Suppressor macrophage (primary cell): ENCODE data around the gene PCBP3.
"Not testable (repeated sequence)": the region's sequence is repeated elsewhere in the genome, so short reads cannot be mapped to it uniquely, and the experiment has no call there.

ENCODE experiments used
- DNase-seq, 4 experiments: peaks; one replicate each; pipeline ENCODE4 v3.0.0-alpha.2; 2020 to 2022

Gene PCBP3

DNA sequence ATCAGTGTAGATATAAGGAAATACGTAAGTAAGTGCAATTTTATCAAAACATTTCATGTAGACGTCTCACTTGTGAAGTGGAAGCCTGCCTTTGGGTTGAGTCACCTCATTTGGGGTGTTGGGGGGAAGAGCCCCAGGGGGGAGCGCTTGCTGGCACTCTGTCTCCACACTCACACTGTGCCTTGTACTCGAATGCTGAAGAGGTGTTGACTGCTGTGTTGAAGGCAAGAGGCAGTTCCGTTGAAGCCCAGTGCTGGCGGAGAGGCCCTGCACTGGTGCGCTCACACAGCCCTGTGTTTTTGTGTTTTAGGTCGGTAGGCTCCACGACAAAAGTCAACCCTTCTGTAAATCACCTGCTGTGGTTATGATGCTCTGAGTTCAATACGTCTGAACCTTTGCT, 206.1 kb downstream of the PCBP3 start:
- no peak for DNase-seq

GRCh38 chr21:45850181-45850580, 206.7 kb downstream of the PCBP3 start:
- DNase-seq = no peak

- DNase-seq = not testable (repeated sequence)
Observed at GRCh38 chr21:45852386-45852785, 208.9 kb downstream of the PCBP3 start.

DNA sequence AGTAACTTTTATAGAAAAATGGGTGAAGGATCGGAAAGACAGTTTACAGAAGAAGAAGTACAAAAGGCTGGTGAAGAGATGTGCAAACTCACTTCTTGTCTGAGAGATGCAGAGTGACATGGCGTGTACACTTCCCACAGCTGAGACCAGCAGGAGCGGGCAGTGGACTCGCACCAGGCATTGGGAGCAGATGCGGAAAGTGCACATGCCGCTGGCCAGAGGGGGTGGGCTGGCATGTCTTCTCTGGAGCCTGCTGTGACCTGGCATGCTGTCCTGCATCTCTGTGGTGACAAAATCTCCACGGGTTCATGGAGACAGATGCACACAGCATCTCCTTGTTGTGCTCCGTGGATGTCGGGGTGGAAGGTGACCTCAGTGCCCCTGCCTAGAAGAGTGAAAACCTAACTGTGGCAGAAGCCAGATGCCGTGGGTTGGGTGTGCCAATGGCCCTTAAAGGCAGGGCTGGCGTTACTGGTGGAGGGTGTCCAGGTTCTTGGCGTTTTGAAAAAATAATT, 209.4 kb downstream of the PCBP3 start:
- no peak for DNase-seq

GRCh38 chr21:45853703-45854342, 210.3 kb downstream of the PCBP3 start:
- DNase-seq = no peak

GRCh38 chr21:45854690-45855247, 211.2 kb downstream of the PCBP3 start:
- DNase-seq = no peak

- DNase-seq = no peak
Observed at GRCh38 chr21:45855248-45855811, 211.8 kb downstream of the PCBP3 start.

- no peak for DNase-seq
Observed at GRCh38 chr21:45856442-45856841, 212.9 kb downstream of the PCBP3 start.

GRCh38 chr21:45856906-45857305, 213.4 kb downstream of the PCBP3 start:
- DNase-seq = no peak

DNA sequence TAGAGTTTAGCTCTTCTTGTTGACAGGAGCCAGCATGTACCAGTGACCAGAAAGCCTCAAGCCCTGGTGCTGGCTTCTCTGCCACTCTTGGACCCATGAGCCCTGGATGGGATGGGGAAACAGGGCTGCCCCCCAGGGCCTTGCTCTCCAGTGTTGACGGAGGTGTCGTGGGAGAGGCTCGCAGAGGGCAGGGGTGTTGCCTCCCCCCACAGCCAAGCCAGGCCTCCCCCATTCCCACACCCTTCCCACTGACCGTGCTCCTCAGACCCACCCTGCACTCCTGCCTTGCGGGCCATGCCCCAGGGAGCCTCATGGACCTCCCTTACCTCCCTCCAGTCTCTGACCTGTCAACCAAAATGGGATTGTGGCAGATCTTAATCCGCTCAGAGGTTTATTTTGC, 214.2 kb downstream of the PCBP3 start:
- no peak for DNase-seq

GRCh38 chr21:45858180-45858579, 214.7 kb downstream of the PCBP3 start:
- DNase-seq = no peak

DNA sequence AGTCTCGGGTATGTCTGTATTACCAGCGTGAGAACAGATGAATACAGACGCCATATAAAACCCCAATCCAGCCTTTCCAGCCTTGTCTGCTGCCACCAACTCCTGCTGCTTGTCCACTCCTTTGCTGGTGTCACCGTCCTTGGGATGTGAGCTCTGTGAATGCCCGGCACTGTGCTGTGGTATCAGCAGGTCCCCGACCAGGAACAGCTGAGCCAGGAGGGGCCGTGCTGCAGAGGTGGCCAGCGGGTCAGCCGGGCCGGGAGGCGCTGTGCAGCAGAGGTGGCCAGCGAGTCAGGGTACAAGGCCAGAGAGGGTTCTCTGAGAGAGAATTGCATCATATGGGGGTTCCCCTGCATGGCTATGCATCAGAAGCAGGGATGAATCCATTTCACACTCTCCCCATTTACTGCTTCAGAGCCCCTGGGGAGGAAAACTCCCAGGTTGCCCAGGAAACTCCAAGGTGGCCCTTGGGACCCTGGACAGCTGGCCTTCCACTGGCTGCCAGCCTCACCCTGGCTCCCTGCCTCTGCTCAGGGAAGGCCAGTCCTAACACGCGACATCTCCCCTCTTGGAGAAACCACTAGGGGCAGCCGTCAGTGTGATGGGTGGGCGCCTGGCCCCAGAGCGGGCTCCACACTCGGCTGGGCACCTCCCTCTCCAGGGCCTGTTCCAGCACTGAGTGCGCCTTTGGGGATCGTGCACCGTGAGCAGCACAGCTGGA, 215.7 kb downstream of the PCBP3 start:
- DNase-seq = no peak

- no peak for DNase-seq
Observed at GRCh38 chr21:45859762-45860357, 216.3 kb downstream of the PCBP3 start.

DNA sequence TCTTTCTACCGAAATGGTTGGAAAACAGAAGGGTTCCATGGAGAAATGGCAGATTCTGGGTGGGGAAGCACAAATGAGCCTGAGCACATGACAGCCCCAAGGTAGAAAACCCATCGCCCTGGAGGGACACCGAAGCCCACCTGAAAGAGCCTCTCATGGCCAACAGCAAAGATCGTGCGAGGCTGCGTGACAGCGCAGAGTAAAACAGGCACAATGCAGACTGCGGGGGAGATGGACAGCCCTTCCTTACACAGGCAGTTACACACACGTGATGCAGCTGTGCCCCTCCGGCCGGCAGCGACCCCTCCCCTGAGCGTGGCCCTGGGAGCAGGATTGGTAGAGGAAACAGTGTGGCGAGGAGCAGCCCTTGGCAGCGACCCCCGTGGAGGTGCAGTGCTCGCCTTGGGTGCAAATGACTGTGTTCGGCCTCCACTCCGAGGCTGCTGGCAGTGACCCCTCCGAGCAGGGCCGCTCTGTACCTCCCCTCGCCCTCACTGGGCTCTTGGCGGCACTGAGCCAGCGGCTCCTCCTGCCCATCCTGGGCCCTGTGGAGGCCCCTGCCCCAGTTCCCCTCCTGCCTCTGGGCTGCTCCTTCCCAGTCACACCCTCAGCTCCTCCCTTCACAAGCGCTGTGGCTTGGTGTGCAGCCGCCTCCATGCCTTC, 217.1 kb downstream of the PCBP3 start:
- DNase-seq = no peak

GRCh38 chr21:45861156-45861870, 217.8 kb downstream of the PCBP3 start:
- no peak for DNase-seq

DNA sequence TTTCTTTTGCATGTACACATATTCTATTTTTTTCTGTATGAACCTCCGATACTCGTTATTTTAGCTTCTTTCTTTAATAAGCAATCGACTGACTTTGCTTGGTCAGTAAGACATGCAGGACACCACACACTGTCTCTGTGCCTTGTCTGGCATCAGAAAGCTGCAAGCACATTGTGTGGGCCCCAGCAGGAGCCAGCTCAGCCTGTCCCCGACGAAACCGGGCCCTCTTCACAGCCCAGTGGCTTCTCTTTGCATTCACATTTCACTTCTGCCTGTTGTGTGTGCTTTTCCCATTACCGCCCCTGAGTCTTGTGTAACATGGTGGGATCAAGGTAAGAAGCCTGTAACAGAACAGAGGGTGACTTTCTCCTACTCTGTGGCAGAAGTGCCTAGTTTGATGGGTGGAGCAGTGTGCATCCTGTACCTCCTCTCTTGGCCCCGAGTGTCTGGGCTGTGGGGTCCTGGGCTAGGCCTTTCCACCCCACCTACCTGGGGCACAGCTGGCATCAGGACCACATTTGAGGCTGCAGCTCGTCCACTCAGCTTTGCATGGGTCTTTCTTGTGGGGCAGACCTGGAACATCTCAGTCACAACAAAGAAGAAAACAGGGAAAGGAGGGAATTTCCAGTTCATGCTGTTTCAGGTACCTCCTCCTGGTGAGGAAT, 219.2 kb downstream of the PCBP3 start:
- no peak for DNase-seq

GRCh38 chr21:45863267-45863666, 219.7 kb downstream of the PCBP3 start:
- no peak for DNase-seq

DNA sequence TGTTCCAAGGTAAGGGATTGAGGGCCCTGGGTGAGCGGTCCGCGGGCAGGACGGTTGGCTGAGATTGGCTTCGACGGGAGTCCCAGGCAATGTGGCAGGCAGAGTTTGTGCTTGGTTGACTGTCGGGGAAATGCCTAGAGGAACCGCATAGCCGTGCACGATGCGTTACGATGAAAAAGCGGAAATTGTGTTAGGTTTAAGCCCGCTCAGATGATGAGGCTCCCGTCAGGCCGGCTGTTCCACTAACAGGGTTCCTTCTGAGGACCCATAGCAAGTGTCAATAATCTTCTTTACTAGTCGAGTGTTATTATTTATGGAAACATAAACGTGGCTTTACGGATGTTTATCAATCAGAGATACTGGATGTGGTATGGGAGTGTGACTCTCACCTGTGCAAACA, 220.2 kb downstream of the PCBP3 start:
- no peak for DNase-seq

- DNase-seq = no peak
Observed at GRCh38 chr21:45864436-45864835, 220.9 kb downstream of the PCBP3 start.

DNA sequence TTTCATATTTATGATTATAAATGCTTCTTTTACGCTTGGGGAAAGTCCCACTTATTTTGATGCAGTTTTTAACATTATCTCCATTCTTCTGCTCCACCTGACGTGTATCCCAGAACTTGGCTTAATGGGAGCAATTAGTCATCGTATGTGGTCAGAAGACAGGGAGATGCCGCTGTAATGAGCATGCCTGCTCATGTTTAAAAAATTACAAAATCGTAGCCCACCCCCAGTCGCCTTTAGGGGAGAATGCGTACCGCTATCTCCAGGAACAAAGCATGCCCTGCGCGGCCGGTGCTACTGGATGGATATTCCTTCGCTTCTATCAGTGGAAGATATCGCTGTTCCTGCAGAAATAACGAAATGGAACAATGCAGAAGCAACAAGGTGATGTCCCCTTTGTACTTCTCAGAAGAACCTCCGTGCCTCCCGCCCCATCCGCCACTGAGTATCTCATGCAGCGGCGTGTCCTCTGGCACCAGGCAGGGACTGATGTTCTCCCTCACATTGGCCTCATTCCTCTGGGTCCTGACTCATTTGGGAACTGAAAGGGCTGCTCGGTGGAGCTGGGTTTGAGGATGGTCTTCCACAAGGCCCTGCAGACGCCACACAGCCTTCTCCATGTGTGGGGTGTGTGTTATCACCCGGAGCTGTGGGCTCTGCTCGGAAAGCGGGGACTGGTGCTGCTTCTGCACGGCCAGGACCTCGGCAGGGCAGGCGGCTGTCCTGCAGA, 221.7 kb downstream of the PCBP3 start:
- DNase-seq = no peak

- no peak for DNase-seq
Observed at GRCh38 chr21:45866551-45866950, 223.0 kb downstream of the PCBP3 start.
